SJCRH30 (cell line): ENCODE results near the gene AUNIP. TPM values are rescaled to one million over a fixed set of nuclear protein-coding genes. Genes with fewer than 3 reads are reported as not detected.

ENCODE experiments used
- DNase-seq, 2 experiments: peaks; one replicate each; pipeline ENCODE4 v3.0.0-alpha.2; 2015 to 2020
- H3K27ac ChIP-seq: fragments of 250-450 bp; sonication (Bioruptor Pico); 2 replicates; pipeline ENCODE4 v1.5.1; 2020; ENCODE audit warnings: mild to moderate bottlenecking, moderate library complexity
- H3K27me3 ChIP-seq: fragments of 250-450 bp; sonication (Bioruptor Pico); 2 replicates; pipeline ENCODE4 v1.5.1; 2020; ENCODE audit warnings: mild to moderate bottlenecking, moderate library complexity
- H3K36me3 ChIP-seq: fragments of 250-450 bp; sonication (Bioruptor Pico); 2 replicates; pipeline ENCODE4 v1.5.1; 2020; ENCODE audit warnings: mild to moderate bottlenecking, moderate library complexity
- H3K4me1 ChIP-seq: fragments of 250-450 bp; sonication (Bioruptor Pico); 2 replicates; pipeline ENCODE4 v1.5.1; 2020; ENCODE audit warnings: mild to moderate bottlenecking, moderate library complexity
- H3K4me3 ChIP-seq: fragments of 250-450 bp; sonication (Bioruptor Pico); 2 replicates; pipeline ENCODE4 v1.5.1; 2020; ENCODE audit warnings: mild to moderate bottlenecking, moderate library complexity
- H3K9me3 ChIP-seq: fragments of 250-450 bp; sonication (Bioruptor Pico); replicated peaks from 2 replicates; pipeline ENCODE4 v1.5.1; 2020; ENCODE audit warnings: mild to moderate bottlenecking, moderate library complexity
- total RNA-seq: library from RNA; depleted of rRNA; stranded (reverse); fragments of >200 nt; shearing (Covaris generic); gene quantifications from 2 replicates; pipeline ENCODE4 v1.2.3, GENCODE V29; 2014

The AUNIP gene
- total RNA-seq, 1 experiment from 2014 or later: 34.3 TPM

DNA sequence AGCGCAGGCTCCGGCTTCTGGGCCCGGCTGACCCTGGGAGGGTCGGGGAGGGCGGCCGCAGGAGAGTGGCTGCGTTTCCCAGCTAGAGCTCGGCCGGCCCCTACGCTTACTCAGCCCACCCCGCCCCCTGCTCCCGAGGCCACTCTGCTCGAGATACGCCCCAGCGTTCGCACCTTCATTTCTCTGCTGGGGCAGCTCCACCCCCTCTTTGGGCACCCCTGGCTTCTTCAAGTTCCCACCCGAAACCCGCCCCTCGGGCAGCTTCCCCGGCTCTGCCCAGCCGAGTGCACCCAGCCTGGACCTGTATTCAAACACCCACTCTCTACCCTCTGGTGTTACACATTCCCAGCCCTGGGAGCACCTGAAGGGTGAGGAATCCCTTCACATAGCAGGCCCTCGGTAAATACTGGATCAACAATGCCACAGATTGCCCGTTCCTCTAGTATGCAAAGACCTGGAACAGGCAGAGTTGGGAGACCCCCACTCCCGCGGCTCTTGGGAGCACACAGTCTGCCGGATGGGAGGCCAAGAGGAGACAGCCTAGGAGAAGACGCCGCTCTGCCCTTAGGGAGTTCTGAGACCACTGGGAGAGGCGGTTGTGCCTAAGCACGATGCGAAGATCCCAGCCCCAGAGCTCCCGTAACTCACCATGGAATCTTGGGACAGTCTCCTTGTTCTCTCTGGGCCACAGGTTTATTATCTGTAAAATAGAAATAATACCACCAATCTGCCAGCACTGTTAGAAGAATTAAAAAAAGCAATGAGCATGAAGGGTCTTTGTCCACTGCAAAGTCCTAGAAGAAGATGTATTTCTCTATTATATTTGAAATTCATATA is 16.8 kb upstream of the AUNIP start:
- Histone ChIP-seq H3K36me3 (no peaks in the 10 kb centered on the region), H3K4me3 (peak overlapping the region; percentile 57), H3K4me1 (no peaks in the 10 kb centered on the region), H3K9me3 (no peaks in the 10 kb centered on the region), H3K27me3 (no peaks in the 10 kb centered on the region; the same call in 1 of the 2 replicates), H3K27ac (no peak overlapping the region)
- no peak for DNase-seq

DNA sequence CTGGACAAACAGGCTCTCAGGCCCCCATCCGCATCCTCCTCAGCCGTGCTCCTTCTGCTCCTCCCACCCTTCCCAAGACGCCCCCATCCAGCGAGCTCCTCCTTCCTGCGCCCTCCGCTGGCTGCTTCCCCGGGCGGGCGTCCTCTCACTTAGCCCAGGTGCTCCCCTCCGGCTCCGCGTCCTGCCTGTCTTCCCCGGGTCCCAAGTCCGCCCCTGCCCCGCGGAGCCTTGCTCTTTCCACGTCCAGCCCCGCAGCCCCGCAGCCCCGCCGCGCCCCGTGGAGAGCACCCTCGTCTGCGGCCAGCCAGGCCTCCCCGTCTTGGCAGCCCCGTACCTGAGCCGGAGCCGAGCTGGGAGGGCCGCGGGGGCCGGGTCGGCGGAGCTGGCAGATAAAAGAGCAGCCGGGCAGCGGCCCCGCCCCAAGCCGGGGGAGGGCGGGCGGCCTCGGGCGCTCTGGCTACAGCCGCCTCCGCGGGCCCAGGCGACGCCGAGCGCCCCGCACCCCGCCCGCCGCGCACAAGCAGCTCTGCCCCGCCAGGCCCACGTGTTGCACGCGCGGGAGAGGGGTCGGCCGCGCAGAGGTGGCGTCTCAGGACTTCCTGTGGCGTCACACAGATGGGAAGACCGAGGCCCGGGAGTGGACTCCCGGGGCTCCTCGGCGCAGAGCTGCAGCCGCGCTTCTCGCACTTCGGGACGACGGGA is 16.0 kb upstream of the AUNIP start, which contains the start of gene PAQR7:
Gene PAQR7, minus strand, starts transcription at position 555 of the 702 bp plus-strand sequence. CDS start 11,869 bp downstream, outside the sequence.
- Histone ChIP-seq H3K36me3 (no peaks in the 10 kb centered on the region), H3K4me1 (no peaks in the 10 kb centered on the region), H3K9me3 (no peaks in the 10 kb centered on the region), H3K27ac (no peak within 1 kb of the TSS), H3K4me3 (peak within 1 kb of the TSS; percentile 57), H3K27me3 (no peaks in the 10 kb centered on the region; the same call in 1 of the 2 replicates)
- peak; percentile 47 to 50 for DNase-seq

DNA sequence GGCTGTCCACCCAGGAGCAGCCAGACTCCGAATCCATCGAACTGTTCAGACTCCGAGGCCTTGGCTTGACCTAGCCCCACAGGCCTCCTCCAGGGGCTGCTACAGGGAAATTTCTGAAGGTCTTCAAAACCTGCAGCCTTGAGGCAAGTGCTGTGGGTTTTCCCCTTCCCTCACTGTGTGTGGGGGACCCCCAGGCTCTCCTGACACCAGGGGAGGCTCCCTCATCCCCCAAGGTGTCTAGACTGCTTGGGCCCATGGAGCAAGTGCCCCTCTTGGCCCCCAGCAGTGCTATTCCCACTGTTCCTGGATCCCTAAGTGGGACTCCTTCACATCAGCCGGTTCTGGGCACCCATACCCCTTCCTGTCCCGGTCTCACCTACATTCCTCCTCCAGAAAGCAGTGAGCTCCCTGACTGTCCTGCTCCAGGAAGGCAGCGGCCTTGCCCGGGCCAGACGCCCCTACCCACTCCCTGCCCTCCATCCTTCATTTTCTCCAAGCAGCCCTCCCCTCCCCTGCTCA is 15.4 kb upstream of the AUNIP start:
- H3K9me3 ChIP-seq: no peaks in the 10 kb centered on the region
- H3K4me3 ChIP-seq: peak overlapping the region; percentile 57
- H3K36me3 ChIP-seq: no peaks in the 10 kb centered on the region
- H3K27me3 ChIP-seq: no peaks in the 10 kb centered on the region; the same call in 1 of the 2 replicates
- no peak for DNase-seq
- no peaks in the 10 kb centered on the region for H3K4me1 ChIP-seq
- no peak overlapping the region for H3K27ac ChIP-seq

DNA sequence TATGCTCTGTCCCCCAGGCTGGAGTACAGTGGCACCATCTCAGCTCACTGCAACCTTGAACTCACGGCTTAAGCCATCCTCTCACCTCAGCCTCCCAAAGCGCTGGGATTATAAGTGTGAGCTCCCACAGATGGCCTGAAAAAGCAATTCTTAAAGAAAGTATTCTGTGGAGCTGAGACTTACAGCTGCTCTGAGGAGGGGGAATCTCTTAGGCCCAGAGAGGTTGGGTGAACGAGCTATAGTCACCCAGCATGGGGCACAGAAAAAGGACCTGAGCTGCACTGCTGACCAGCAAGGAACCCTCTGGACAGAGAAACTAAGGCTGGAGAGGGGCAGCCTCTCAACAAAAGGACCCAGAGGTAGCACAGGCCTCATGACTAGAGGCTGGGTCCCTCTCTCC is 15.0 kb upstream of the AUNIP start:
- H3K27me3 ChIP-seq: no peaks in the 10 kb centered on the region; the same call in 1 of the 2 replicates
- no peaks in the 10 kb centered on the region for H3K36me3 ChIP-seq
- H3K9me3 ChIP-seq: no peaks in the 10 kb centered on the region
- H3K4me1 ChIP-seq: no peaks in the 10 kb centered on the region
- no peak overlapping the region for H3K27ac ChIP-seq
- DNase-seq: no peak
- no peak overlapping the region for H3K4me3 ChIP-seq

DNA sequence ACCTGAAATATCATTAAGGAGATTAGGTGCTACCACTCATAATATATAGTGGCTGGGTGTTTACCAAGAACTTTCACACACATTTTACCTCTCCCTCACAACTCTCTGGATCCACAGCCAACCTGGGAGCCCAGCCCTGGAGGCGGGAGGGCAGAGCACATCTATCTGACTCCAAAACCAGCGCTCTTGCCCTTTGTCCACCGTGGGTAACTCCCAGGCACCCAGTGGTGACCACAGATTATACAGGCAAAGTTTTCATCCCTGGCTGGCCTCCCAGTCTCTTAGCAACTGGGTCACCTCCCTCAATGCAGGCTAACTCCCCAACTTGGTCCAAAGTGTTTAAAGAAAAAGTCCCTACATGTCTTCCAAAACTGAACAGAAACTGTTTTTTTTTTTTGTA is 13.9 kb upstream of the AUNIP start:
- Histone ChIP-seq H3K27ac (no peak overlapping the region), H3K9me3 (no peaks in the 10 kb centered on the region), H3K4me1 (no peaks in the 10 kb centered on the region), H3K4me3 (no peak overlapping the region), H3K36me3 (no peaks in the 10 kb centered on the region), H3K27me3 (no peaks in the 10 kb centered on the region; the same call in 1 of the 2 replicates)
- DNase-seq: no peak

DNA sequence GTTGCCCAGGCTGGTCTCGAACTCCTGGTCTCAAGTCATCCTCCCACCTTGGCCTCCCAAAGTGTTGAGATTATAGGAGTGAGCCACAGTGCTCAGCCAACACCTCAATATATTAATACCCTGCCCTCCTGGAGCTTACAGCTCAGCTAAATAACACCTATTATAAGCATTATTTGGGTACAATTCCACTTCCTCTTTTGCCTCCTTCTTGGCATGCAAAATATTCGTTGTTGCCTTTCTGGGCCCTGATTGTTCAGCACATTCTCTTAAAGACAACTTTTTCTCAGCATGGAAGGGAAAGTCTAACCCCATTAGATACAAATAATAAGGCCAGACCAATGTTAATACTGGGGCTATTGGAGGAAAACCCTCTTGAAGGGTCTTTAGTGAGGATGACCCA is 13.5 kb upstream of the AUNIP start:
- Histone ChIP-seq H3K4me3 (no peak overlapping the region), H3K4me1 (no peaks in the 10 kb centered on the region), H3K27me3 (no peaks in the 10 kb centered on the region; the same call in 1 of the 2 replicates), H3K27ac (no peak overlapping the region), H3K9me3 (no peaks in the 10 kb centered on the region), H3K36me3 (no peaks in the 10 kb centered on the region)
- no peak for DNase-seq

DNA sequence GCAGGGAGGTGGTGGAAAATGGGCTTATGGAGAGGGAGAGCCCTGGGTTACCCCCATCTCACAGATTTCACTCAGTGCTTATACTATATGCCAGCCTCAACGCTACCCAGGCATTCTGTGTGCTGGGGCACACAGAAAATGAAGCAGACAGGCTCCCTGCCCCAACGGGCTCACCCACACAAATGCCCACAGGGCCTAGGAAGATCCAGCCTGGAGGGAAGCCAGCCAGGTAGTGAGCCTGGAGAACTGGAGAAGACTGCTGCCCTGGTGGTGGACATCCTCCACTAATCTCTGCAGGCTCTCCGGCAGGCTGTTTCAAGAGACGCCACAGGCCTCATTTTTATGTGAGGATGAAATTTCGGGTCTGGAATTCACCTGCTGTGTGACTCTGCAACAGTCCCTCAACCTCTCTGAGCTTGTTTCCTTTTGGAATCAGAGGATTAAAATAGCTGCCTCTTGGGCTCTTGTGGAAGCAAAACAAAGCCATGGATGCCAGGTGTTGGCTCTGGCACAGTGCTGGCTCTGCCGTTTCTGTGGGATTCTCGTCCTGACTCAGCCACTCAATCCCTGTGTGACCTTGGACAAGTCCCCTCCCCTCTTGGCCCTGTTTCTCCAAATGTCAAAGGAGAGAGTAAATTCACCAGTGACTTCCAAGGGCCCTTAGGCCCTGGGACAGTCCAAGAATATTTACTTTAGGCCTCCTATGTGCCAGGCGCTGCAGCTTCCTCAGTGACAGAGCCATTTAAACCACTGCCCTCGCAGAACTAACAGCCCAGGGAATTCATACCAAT is 12.6 kb upstream of the AUNIP start:
- no peak overlapping the region for H3K4me3 ChIP-seq
- DNase-seq: no peak
- H3K27ac ChIP-seq: no peak overlapping the region

DNA sequence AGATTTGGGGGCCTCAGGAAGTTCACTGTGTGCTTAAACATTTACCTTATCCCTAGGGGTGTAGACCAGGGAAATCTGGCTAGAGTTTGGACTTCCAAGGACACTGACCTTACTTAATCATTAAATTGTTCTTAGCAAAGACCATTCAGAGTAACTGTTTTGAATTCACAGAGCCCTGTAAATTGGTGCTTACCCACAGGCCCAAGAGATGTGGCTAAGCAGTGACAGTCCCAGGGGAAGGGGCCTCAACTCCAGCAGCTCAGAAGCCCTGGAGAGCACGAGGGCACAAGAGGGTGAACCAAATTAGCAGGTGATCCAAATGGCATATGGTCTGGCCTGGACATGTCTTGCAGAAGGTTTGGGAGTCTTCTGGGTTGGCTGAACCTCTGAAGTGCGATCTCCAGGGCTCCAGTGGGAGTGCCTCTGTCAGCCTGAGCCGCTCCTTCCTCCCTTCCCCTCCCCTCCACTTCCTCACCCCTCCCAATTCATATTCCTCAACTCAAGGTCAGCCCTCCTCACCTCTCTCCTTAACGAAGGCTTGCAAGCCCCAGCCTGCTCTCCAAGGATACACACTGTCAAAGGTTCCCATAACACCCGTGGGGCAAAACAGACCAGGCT is 11.9 kb upstream of the AUNIP start:
- H3K4me3 ChIP-seq: no peak overlapping the region
- DNase-seq: no peak
- no peaks in the 10 kb centered on the region for H3K9me3 ChIP-seq
- H3K27ac ChIP-seq: no peak overlapping the region
- no peaks in the 10 kb centered on the region for H3K36me3 ChIP-seq
- H3K27me3 ChIP-seq: no peaks in the 10 kb centered on the region
- H3K4me1 ChIP-seq: peaks cover 3% of the 10 kb centered on the region

More for the DNA sequence above, 12.6 kb upstream of the AUNIP start:
- H3K27me3 ChIP-seq: no peaks in the 10 kb centered on the region
- no peaks in the 10 kb centered on the region for H3K9me3 ChIP-seq
- no peaks in the 10 kb centered on the region for H3K4me1 ChIP-seq
- no peaks in the 10 kb centered on the region for H3K36me3 ChIP-seq

DNA sequence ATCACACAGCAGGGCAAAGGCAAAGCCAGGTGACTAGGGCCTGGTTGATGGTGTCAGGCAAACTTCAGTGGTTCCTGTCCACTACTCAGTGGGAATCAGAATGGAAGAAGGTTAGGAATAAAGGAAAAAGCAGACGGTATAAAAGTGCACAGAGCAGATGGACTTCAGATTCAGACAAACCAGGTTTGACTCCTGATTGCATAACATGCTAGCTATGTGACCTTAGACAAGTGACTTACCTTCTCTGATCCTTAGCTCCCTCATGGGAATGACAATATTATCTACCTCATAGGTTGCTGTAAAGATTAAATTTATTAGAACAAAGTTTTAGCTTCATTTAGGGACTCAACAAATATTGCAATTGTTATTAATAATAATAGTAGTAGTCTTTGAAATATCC is 11.4 kb upstream of the AUNIP start:
- H3K4me1 ChIP-seq: peaks cover 4% of the 10 kb centered on the region
- no peaks in the 10 kb centered on the region for H3K36me3 ChIP-seq

DNA sequence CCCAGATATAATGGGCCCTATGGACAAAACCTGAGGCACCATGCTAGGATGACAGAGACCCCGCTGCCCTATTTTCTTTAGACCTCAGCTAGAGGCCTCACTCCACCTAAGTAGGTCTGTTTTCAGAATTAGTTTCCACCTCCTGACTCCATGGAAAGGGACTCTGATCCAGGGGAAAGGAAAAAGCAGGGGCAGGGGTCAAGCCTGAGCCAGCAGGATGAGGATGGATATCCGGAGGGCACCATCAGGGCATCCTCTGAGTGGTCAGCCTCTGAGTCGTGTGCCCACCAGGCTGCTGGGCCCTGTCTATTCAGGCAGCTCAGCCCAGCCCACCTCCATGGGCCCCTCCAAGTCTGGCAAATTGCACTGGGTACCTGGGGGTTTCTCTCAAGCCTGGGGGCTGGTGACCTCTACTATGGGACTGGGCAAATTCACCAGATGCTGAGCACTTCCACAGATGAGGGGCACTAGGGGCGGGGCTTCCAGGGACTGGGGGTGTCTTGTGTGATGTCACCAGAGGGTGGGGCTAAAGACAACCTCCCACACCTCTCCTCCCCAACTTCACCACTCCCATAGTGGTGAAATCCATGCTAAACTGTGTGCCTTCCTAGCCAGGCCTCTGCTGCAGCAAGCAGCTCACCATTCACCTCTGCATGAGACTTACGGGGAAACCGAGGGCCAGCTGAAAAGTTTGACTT is 10.8 kb upstream of the AUNIP start:
- DNase-seq: no peak
- H3K4me1 ChIP-seq: peaks cover 4% of the 10 kb centered on the region
- no peaks in the 10 kb centered on the region for H3K9me3 ChIP-seq
- no peak overlapping the region for H3K4me3 ChIP-seq
- no peaks in the 10 kb centered on the region for H3K36me3 ChIP-seq
- no peaks in the 10 kb centered on the region for H3K27me3 ChIP-seq
- no peak overlapping the region for H3K27ac ChIP-seq

More for the DNA sequence above, 11.4 kb upstream of the AUNIP start:
- Histone ChIP-seq H3K9me3 (no peaks in the 10 kb centered on the region), H3K4me3 (no peak overlapping the region), H3K27ac (no peak overlapping the region), H3K27me3 (no peaks in the 10 kb centered on the region)
- no peak for DNase-seq

DNA sequence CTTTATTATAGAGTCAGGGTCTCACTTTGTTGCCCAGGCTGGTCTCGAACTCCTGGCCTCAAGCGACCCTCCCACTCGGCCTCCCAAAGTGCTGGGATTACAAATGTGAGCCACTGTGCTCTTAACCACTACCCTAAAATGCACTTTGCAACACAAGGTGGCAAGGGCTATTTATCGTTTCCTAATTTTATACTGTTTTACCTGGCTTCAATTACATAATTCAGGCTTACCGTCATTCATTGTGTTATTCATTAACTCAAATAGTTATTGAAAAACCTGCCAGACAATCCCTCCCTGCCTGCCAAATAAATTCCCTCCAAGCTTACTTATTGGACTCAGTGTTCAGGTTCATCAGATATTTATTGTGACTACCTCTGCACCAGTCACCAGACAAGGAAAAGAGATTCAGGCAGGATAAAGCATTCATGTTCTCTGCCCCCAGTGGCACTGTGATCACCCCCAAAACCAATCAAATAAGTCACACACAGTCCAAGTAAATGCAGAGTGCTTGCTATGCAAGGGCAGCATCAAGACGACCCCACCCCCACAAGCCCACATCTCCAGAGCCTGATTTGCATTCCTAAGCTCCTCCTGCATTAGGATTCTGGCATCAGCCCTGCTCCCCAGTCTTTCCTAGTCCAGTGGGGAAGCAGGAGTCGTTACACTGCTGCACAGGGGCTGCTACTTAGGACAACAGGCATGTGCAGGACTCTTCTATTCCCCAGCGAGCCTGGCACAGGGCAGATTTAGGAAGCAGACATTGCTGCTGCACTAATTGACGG is 8.1 kb upstream of the AUNIP start:
- Histone ChIP-seq H3K4me3 (no peak overlapping the region), H3K9me3 (no peaks in the 10 kb centered on the region), H3K27ac (no peak overlapping the region), H3K36me3 (no peaks in the 10 kb centered on the region), H3K27me3 (no peaks in the 10 kb centered on the region), H3K4me1 (peaks cover 4% of the 10 kb centered on the region)
- no peak for DNase-seq

DNA sequence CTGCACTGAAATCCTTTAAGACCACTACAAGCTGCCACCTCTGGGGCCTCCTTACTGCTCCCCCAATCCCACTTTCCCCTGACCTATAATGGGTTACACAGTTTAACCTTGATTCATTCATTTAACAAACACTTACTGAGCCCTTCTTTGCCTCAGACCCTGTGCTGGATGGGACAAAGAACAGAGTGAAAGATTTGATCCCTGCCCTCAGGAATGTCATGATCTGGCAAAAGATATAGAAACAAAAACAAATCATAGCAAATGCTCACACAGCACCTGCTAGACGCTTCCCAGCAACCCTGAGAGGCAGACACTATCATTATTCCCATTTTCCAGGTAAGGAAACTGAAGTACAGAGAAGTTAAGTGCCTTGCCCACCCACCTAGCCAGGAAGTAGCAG is 7.0 kb upstream of the AUNIP start:
- Histone ChIP-seq H3K27ac (no peak overlapping the region), H3K27me3 (no peaks in the 10 kb centered on the region), H3K4me3 (no peak overlapping the region), H3K36me3 (no peaks in the 10 kb centered on the region), H3K9me3 (no peaks in the 10 kb centered on the region), H3K4me1 (peaks cover 7% of the 10 kb centered on the region)
- DNase-seq: no peak

DNA sequence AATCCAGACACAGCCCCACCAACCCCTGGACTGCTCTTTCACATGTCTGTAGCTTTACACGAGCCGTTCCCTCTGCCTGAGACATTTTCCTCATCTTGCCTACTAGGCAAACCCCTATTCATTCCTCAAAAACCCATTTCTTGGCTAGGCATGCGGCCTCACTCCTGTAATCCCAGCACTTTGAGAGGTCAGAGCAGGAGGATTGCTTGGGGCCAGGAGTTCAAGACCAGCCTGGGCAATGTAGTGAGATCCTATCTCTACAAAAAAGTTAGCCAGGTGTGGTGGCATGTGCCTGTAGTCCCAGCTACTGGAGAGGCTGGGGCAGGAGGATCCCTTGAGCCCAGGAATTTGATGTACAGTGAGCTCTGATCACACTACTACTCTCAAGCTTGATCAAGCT is 5.2 kb upstream of the AUNIP start:
- H3K27ac ChIP-seq: no peak overlapping the region
- no peak overlapping the region for H3K4me3 ChIP-seq
- peaks cover 14% of the 10 kb centered on the region for H3K4me1 ChIP-seq
- H3K9me3 ChIP-seq: no peaks in the 10 kb centered on the region
- DNase-seq: no peak
- H3K27me3 ChIP-seq: no peaks in the 10 kb centered on the region
- H3K36me3 ChIP-seq: no peaks in the 10 kb centered on the region
